IPS-NIHi7 (cell line): ENCODE data around the gene NOS1AP.
"Not testable (repeated sequence)": the region's sequence is repeated elsewhere in the genome, so short reads cannot be mapped to it uniquely, and the experiment has no call there.

Experiments
- DNase-seq: peaks from one replicate; pipeline ENCODE4 v3.0.0; 2012; ENCODE audit warnings: mixed read lengths; ENCODE audit errors: extremely low spot score

NOS1AP gene

GRCh38 chr1:162400790-162401355, 331.4 kb downstream of the NOS1AP start:
- no peak for DNase-seq

- DNase-seq, result no peak
Observed at GRCh38 chr1:162404550-162405160, 335.2 kb downstream of the NOS1AP start.

DNA sequence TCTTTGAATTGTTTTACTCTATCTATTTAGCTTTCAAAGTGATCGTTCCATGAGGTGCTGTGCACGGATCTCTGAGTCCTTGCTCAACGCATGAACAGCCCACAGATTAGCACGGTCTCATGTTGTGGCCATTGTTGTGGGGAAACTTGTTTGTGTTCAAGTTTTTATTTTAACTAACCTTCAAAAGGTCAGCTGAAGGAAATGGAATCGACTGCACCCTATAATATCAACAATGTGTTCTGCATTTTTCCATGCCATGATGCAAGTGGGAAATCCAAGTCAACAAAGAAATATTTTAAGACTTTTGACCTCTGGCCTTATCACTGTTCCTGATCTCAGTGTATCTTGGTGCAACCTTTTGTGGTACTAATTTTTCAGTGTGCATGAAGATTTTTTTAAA, 336.3 kb downstream of the NOS1AP start:
- no peak for DNase-seq

- no peak for DNase-seq
Observed at GRCh38 chr1:162406811-162407210, 337.3 kb downstream of the NOS1AP start.

DNA sequence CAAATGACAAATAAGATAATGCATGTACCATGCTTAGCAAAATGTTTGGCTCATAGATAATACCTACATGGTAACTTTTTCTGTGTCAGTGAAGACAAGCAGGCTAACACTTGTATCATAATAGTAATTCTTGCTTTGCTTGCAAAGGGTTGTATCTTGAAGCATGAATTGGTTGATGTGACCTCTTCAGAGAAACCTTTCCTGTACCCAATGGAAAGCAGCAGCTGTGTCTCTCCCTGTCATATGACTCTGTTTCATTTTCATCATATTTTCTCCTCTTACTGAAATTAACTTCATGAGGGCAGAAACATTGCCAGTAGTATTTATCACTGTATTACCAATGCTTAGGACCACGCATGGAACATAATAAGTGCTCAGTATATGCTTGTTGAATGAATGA, 338.0 kb downstream of the NOS1AP start:
- DNase-seq, result no peak

DNA sequence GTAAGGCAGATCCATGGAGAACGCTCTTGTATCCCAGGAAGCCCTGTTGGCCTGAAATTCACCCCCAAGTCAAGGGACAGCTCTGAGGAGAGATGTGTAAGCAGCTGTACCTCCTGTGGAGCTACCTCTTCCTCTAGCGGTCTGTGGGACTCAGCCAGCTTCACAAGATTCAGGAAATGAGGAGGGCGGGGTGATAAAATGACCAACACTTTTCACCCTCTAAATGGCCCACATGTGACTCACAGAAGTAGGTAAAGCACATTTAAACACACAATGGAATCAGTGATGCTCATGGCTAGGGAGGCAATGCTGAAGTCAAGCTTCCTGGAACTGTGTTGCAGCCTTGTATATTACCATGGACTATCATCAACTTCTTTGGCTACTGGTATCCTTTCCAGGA, 342.5 kb downstream of the NOS1AP start, which contains the start of gene SH2D1B:
Gene SH2D1B (minus strand): TSS at position 135 of the 400 bp plus-strand sequence. CDS start 120 bp downstream, at position 15.
- DNase-seq, result no peak

GRCh38 chr1:162416215-162416614, 346.7 kb downstream of the NOS1AP start:
- DNase-seq, result no peak

DNA sequence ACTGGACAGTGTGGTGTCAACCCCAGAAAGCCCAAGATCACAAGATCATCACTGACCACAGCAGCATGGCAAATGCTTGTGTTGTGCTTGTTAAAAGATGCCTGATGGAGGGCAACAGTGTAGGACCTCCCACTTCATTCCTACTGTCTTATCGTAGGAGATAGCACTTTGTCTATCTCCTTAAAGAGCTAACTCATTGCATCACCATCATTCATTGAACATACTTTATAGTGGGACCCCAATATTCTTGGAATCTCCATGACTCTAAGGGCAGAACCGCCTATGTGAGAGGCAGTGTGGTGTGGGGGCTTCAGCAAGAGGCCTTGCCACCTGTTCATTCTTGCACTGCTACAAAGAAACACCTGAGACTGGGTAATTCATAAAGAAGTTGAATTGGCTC, 347.4 kb downstream of the NOS1AP start:
- no peak for DNase-seq

GRCh38 chr1:162417650-162418049, 348.2 kb downstream of the NOS1AP start:
- DNase-seq, result no peak

- not testable (repeated sequence) for DNase-seq
Observed at GRCh38 chr1:162418584-162418983, 349.1 kb downstream of the NOS1AP start.

- not testable (repeated sequence) for DNase-seq
Observed at GRCh38 chr1:162419450-162419931, 350.0 kb downstream of the NOS1AP start.
